Kidney (tissue), 14 donors: ENCODE measurements around the gene SMS. TPM values are rescaled to one million over a fixed set of nuclear protein-coding genes. Genes with fewer than 3 reads are reported as not detected.
A peak's percentile ranks its signal among the peaks of the same experiment; 100 is the strongest.

Experiments used
- DNase-seq, 5 donors: peaks; one replicate each; pipeline ENCODE4 v3.0.0-alpha.2; 2013 to 2020
- FAIRE-seq: peaks from 2 replicates; lab custom pipeline; 2012; peaks lifted over from hg19 to GRCh38; lab: Jason Lieb, UNC
- H3K27ac ChIP-seq, 2 donors: one replicate each; pipeline ENCODE4 v1.7.0; 2013; ENCODE audit warnings: low read depth in 2 of 2, low read length in 2 of 2, inconsistent platforms in 1 of 2
- H3K27me3 ChIP-seq: one replicate; pipeline ENCODE4 v1.7.1; 2013; ENCODE audit warnings: low read length, inconsistent platforms; ENCODE audit not compliant: control insufficient read depth, insufficient read depth
- H3K36me3 ChIP-seq, 3 donors: one replicate each; pipeline versions ENCODE4 v1.7.0 to v1.7.1; 2013; ENCODE audit warnings: low read length in 3 of 3, control low read depth in 1 of 3, inconsistent platforms in 1 of 3; ENCODE audit not compliant: insufficient read depth in 3 of 3, control insufficient read depth in 2 of 3
- H3K4me1 ChIP-seq, 3 donors: one replicate each; pipeline versions ENCODE4 v1.7.0 to v1.7.1; 2013; ENCODE audit warnings: low read length in 3 of 3, inconsistent platforms in 1 of 3, low read depth in 1 of 3; ENCODE audit not compliant: control insufficient read depth in 2 of 3, insufficient read depth in 2 of 3
- H3K4me3 ChIP-seq, 3 donors: one replicate each; pipeline versions ENCODE4 v1.7.0 to v1.8.1; 2013; ENCODE audit warnings: low read length in 3 of 3, control low read depth in 1 of 3, inconsistent platforms in 1 of 3
- H3K9ac ChIP-seq, 3 donors: one replicate each; pipeline versions ENCODE4 v1.7.0 to v1.7.1; 2013; ENCODE audit warnings: low read length in 3 of 3, control low read depth in 1 of 3, inconsistent platforms in 1 of 3
- H3K9me3 ChIP-seq, 3 donors: one replicate each; pipeline versions ENCODE4 v1.7.0 to v1.7.1; 2013; ENCODE audit warnings: low read length in 3 of 3, control low read depth in 1 of 3, inconsistent platforms in 1 of 3; ENCODE audit not compliant: control insufficient read depth in 2 of 3, insufficient read depth in 1 of 3
- intact Hi-C: fragments of 100-400 bp; cut with DNase I; formaldehyde crosslinking; loops from one replicate; pipeline ENCODE4 v1.11.1; 2022
- polyA plus RNA-seq: library from polyadenylated mRNA; stranded (reverse); fragments of 350-450 nt; fragmentation: Illumina TruSeq; extraction: RNeasy Lipid Tissue Mini Kit (QIAGEN cat#74804); gene quantifications from one replicate; pipeline ENCODE4 v1.2.3, GENCODE V29; 2014; ENCODE audit warnings: low read depth, low replicate concordance; ENCODE audit not compliant: insufficient read depth
- total RNA-seq: library from RNA; stranded (reverse); fragmentation: NEBNext Ultra II Directional; extraction: Animal tissue kit (Norgen Biotek cat#: 25700); gene quantifications from one replicate; pipeline ENCODE4 v1.2.1, GENCODE V29; 2021
- TF ChIP-seq, protein P1 (sequence below): IDR thresholded peaks from 3 replicates; pipeline ENCODE4 v1.5.1; 2012; ENCODE audit warnings: mild to moderate bottlenecking, moderate library complexity, borderline replicate concordance; ENCODE audit not compliant: insufficient read depth; ENCODE audit errors: extremely low read depth
- donor health status: control.
- donor health status: control.
- donor health status: control.
- donor health status: control.
- donor health status: control.
- donor health status: DM: yes; HTN: yes; CAD: no.
- donor health status: Normal renal cell carcinoma (clear cell type).

Gene SMS
- total and polyA plus RNA-seq, 2 donors from 2014 or later: 73.6 to 147 TPM

DNA sequence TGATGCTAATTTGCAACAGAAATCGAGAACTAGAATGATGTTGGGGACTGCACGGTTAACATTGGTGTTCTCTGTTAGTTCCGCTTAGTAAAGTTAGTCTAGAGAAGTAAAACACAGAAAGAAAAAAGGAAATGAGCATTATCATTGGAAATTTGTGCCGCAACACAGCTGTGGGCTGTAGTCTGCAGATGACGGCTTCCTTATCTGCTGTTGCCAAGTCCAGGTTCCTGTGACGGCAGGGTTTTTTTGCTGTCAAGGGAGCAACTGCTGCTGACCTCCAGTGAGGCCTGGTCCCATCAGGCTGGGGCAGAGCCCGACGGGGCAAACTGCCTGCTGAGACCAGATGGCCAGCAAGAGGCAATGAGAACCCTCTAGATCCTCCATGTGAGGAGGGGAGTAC lies 52.8 kb downstream of the SMS start:
- intact Hi-C loops: no loop called here
- H3K9me3 ChIP-seq: no peaks in the 10 kb centered on the region
- H3K27me3 ChIP-seq: peaks cover 2% of the 10 kb centered on the region
- no peak overlapping the region for H3K27ac ChIP-seq
- FAIRE-seq (no peak), DNase-seq (peak in 1 of 5 donors; percentile 74)
- no peaks in the 10 kb centered on the region for H3K4me1 ChIP-seq
- no peak overlapping the region for H3K9ac ChIP-seq
- TF ChIP-seq, protein P1, sequence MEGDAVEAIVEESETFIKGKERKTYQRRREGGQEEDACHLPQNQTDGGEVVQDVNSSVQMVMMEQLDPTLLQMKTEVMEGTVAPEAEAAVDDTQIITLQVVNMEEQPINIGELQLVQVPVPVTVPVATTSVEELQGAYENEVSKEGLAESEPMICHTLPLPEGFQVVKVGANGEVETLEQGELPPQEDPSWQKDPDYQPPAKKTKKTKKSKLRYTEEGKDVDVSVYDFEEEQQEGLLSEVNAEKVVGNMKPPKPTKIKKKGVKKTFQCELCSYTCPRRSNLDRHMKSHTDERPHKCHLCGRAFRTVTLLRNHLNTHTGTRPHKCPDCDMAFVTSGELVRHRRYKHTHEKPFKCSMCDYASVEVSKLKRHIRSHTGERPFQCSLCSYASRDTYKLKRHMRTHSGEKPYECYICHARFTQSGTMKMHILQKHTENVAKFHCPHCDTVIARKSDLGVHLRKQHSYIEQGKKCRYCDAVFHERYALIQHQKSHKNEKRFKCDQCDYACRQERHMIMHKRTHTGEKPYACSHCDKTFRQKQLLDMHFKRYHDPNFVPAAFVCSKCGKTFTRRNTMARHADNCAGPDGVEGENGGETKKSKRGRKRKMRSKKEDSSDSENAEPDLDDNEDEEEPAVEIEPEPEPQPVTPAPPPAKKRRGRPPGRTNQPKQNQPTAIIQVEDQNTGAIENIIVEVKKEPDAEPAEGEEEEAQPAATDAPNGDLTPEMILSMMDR: no peak
- peaks cover 0 to 14% (median 2%) of the 10 kb centered on the region in 3 donors for H3K36me3 ChIP-seq
- H3K4me3 ChIP-seq: no peak overlapping the region

DNA sequence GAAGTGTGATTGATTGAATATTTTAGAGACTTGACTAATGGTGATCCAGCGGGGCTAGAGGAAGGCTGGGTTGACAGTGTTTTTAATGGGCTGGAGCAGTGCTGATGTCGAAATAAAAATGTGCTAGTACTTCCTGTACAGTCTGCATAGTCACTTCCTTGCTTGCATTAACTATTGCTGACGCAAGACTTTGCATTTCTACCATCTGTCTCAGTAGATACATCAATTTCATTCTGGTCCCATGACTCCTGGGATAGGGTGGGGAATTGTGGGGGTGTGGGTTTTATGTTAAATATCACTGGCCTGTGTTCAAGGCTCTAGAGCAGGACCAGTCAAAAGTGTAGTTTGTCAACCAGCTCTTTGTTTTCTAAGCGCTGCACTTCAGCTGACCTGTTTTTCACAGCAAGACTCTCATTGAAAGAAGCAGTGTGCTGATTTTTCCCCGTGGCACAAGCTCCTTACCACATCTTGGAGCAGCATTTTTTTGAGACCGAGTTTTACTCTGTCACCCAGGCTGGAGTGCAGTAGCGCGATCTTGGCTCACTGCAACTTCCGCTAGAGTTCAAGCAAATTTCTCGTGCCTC lies 56.5 kb downstream of the SMS start:
- FAIRE-seq: no peak

DNA sequence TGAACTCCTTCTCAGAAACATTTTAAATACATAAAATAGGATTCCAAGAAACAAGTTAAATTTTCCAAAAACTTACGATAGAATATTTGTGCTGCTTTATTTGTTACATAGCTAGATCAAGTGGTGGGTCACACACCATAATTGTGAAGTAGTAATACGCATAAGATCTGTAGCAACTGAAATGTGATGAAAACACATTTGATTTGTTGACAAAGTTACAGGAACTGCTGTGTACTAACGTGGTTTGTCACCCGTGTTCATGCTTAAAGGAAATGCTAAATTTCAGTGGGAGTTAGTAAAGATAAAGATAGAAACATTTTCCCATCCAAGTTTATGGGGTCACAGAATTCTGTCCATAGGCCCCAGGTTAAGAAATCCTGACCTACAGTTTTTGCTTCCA lies 57.5 kb downstream of the SMS start:
- Histone ChIP-seq H3K4me1 (no peaks in the 10 kb centered on the region), H3K27ac (no peak overlapping the region), H3K36me3 (peaks cover 0 to 2% (median 2%) of the 10 kb centered on the region in 3 donors), H3K4me3 (no peak overlapping the region), H3K9me3 (no peaks in the 10 kb centered on the region), H3K27me3 (peaks cover 2% of the 10 kb centered on the region), H3K9ac (no peak overlapping the region)
- TF ChIP-seq, protein P1: no peak
- intact Hi-C loops: no loop called here
- DNase-seq (no peak), FAIRE-seq (no peak)

More for the DNA sequence above, 56.5 kb downstream of the SMS start:
- intact Hi-C loops: no loop called here
- Histone ChIP-seq H3K36me3 (peaks cover 0 to 8% (median 2%) of the 10 kb centered on the region in 3 donors), H3K9ac (no peak overlapping the region), H3K9me3 (no peaks in the 10 kb centered on the region), H3K27me3 (peaks cover 2% of the 10 kb centered on the region), H3K4me3 (no peak overlapping the region), H3K27ac (no peak overlapping the region), H3K4me1 (no peaks in the 10 kb centered on the region)
- TF ChIP-seq, protein P1: no peak
- no peak for DNase-seq
